Upper lobe of left lung (tissue), 6 donors: ENCODE data around the gene HARBI1. TPM values are rescaled to one million over a fixed set of nuclear protein-coding genes. Genes with fewer than 3 reads are reported as not detected.

ENCODE experiments used
- ATAC-seq, 2 donors: fragments of 200-7000 bp; cut with Tn5 transposase; one replicate each; pipeline ENCODE4 v1.9.1; 2022; ENCODE audit warnings: mild to moderate bottlenecking in 2 of 2, moderate library complexity in 2 of 2; ENCODE audit not compliant: low FRiP score in 2 of 2
- DNase-seq, 2 donors: peaks; one replicate each; pipeline ENCODE4 v3.0.0-alpha.2; 2019 to 2020
- H3K27ac ChIP-seq, 4 donors: fragments of 200-600 bp; sonication (generic); one replicate each; pipeline ENCODE4 v1.5.1; 2016 to 2019
- H3K27me3 ChIP-seq, 4 donors: fragments of 200-600 bp; sonication (generic); one replicate each; pipeline ENCODE4 v1.5.1; 2017 to 2019
- H3K36me3 ChIP-seq, 4 donors: fragments of 200-600 bp; sonication (generic); one replicate each; pipeline ENCODE4 v1.5.1; 2016 to 2019
- H3K4me1 ChIP-seq, 4 donors: fragments of 200-600 bp; sonication (generic); one replicate each; pipeline ENCODE4 v1.5.1; 2018 to 2019
- H3K4me3 ChIP-seq, 4 donors: fragments of 200-600 bp; sonication (generic); one replicate each; pipeline ENCODE4 v1.5.1; 2017 to 2019; ENCODE audit warnings: mild to moderate bottlenecking in 2 of 4, moderate library complexity in 1 of 4
- H3K9me3 ChIP-seq, 4 donors: fragments of 200-600 bp; sonication (generic); one replicate each; pipeline ENCODE4 v1.5.1; 2018 to 2019
- CTCF ChIP-seq, 6 experiments: fragments of 450-650 bp in 4 of 6; fragments of 200-600 bp in 2 of 6; sonication (generic) in 2 of 6; IDR thresholded peaks; one replicate each; pipeline ENCODE4 v1.5.1; 2016 to 2019; ENCODE audit warnings: antibody characterized with exemption in 6 of 6
- EP300 ChIP-seq, 4 donors: sonication (generic); formaldehyde crosslinking; IDR thresholded peaks; one replicate each; pipeline ENCODE4 v1.5.1; 2017; ENCODE audit warnings: antibody characterized with exemption in 4 of 4, control low read depth in 2 of 4
- POLR2A ChIP-seq, 4 donors: fragments of 450-650 bp; IDR thresholded peaks; one replicate each; pipeline ENCODE4 v1.5.1; 2016 to 2017; ENCODE audit warnings: antibody characterized with exemption in 4 of 4, mild to moderate bottlenecking in 2 of 4
- POLR2AphosphoS5 ChIP-seq, 2 donors: sonication (generic); formaldehyde crosslinking; IDR thresholded peaks; one replicate each; pipeline ENCODE4 v1.5.1; 2017; ENCODE audit warnings: antibody characterized with exemption in 2 of 2
- WGBS, 2 donors: methylation state at CpG; one replicate each; pipeline ENCODE4 v1.1.5; 2017 to 2018; 5-methylcytosine and 5-hydroxymethylcytosine counted together
- total RNA-seq, 6 donors: library from RNA; depleted of rRNA in 4 of 6; stranded (reverse); fragments of >200 nt in 4 of 6; gene quantifications; one replicate each; pipeline versions ENCODE4 v1.1.0 to v1.2.1, GENCODE V29; 2016 to 2021
- donor health status: DM: no; HTN: no; CAD: no; lungs with moderate emphysema.
- donor health status: DM: no; HTN: yes; CAD: no; lungs with severe emphysema.

HARBI1 gene
- total RNA-seq, 6 donors from 2014 or later, result 1.8 to 5.5 (median 3.3) TPM

GRCh38 chr11:46611526-46612304 is 5.3 kb downstream of the HARBI1 start:
- no peak overlapping the region for H3K4me3 ChIP-seq
- H3K27ac ChIP-seq, result no peak overlapping the region
- no peaks in the 10 kb centered on the region for H3K9me3 ChIP-seq
- no peaks in the 10 kb centered on the region for H3K27me3 ChIP-seq
- H3K36me3 ChIP-seq, result no peaks in the 10 kb centered on the region
- 76 to 77% methylated on average over 5 of the region's 5 CpGs for WGBS, 2 donors
- TF ChIP-seq POLR2AphosphoS5 (IDR thresholded peaks at IDR 0.05), result no peak
- no peak for TF ChIP-seq CTCF (IDR thresholded peaks at IDR 0.05)
- no peak for TF ChIP-seq EP300 (IDR thresholded peaks at IDR 0.05)
- TF ChIP-seq POLR2A (IDR thresholded peaks at IDR 0.05), result no peak
- H3K4me1 ChIP-seq, result peaks cover 3 to 24% (median 11%) of the 10 kb centered on the region in 4 donors
- DNase-seq (no peak), ATAC-seq (no peak)

- 84 to 94% methylated on average over 6 of the region's 6 CpGs for WGBS, 2 donors
Measured at GRCh38 chr11:46609386-46609785, 7.6 kb downstream of the HARBI1 start.

GRCh38 chr11:46607516-46607915 is 9.5 kb downstream of the HARBI1 start:
- 86 to 100% methylated on average over 1 of the region's 1 CpG for WGBS, 2 donors
- H3K27ac ChIP-seq, result no peak overlapping the region
- peaks cover 0 to 6% (median 4%) of the 10 kb centered on the region in 4 donors for H3K4me1 ChIP-seq
- DNase-seq (no peak), ATAC-seq (no peak)
- H3K27me3 ChIP-seq, result no peaks in the 10 kb centered on the region
- no peaks in the 10 kb centered on the region for H3K9me3 ChIP-seq
- TF ChIP-seq CTCF (IDR thresholded peaks at IDR 0.05), result no peak
- TF ChIP-seq POLR2A (IDR thresholded peaks at IDR 0.05), result no peak
- TF ChIP-seq POLR2AphosphoS5 (IDR thresholded peaks at IDR 0.05), result no peak
- no peak for TF ChIP-seq EP300 (IDR thresholded peaks at IDR 0.05)
- no peak overlapping the region for H3K4me3 ChIP-seq
- H3K36me3 ChIP-seq, result peaks cover 0 to 7% (median 3%) of the 10 kb centered on the region in 4 donors

More at GRCh38 chr11:46609386-46609785, 7.6 kb downstream of the HARBI1 start:
- ATAC-seq (no peak), DNase-seq (no peak)
- no peak overlapping the region for H3K4me3 ChIP-seq
- H3K9me3 ChIP-seq, result no peaks in the 10 kb centered on the region
- no peak overlapping the region for H3K27ac ChIP-seq
- no peaks in the 10 kb centered on the region for H3K36me3 ChIP-seq
- H3K4me1 ChIP-seq, result peaks cover 0 to 6% (median 5%) of the 10 kb centered on the region in 4 donors
- TF ChIP-seq CTCF (IDR thresholded peaks at IDR 0.05) (no peak), POLR2AphosphoS5 (IDR thresholded peaks at IDR 0.05) (no peak), POLR2A (IDR thresholded peaks at IDR 0.05) (no peak), EP300 (IDR thresholded peaks at IDR 0.05) (no peak)
- H3K27me3 ChIP-seq, result no peaks in the 10 kb centered on the region

- ATAC-seq, result no peak
- DNase-seq, result no peak
- TF ChIP-seq POLR2AphosphoS5 (IDR thresholded peaks at IDR 0.05) (no peak), CTCF (IDR thresholded peaks at IDR 0.05) (no peak), POLR2A (IDR thresholded peaks at IDR 0.05) (no peak), EP300 (IDR thresholded peaks at IDR 0.05) (no peak)
- Histone ChIP-seq H3K9me3 (no peaks in the 10 kb centered on the region), H3K27me3 (no peaks in the 10 kb centered on the region), H3K27ac (no peak overlapping the region), H3K4me1 (no peaks in the 10 kb centered on the region), H3K36me3 (peaks cover 0 to 7% (median 3%) of the 10 kb centered on the region in 4 donors), H3K4me3 (no peak overlapping the region)
- 88 to 100% methylated on average over 1 of the region's 1 CpG for WGBS, 2 donors
Measured at GRCh38 chr11:46604796-46605195, 12.2 kb downstream of the HARBI1 start.
